ENCODE data around the gene TMEM198. TPM values are rescaled to one million over a fixed set of nuclear protein-coding genes. Genes with fewer than 3 reads are reported as not detected.

TMEM198 gene
- total RNA-seq, 4 donors from 2014 or later = 0.68 to 1.7 (median 1.5) TPM; not detected in 1

DNA sequence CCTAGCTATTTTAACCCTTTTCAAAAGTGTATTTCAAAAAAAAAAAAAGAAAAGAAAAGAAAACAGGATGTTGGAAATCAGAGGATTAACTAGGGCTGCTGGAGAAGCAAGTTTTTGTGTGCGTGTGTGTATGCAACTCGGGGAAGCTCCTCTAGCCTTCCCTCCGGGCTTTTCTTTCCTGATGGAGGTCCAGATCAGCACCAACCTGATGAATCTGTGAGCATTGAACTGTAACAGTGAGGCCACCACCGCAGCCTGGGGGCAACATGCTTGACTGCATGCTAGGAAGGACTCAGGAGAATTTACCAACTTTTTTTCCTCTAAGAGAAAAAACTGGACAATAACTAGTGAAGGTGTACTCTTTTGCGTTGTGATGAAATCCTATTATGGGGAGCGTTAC is 25.2 kb downstream of the TMEM198 start:
- TF ChIP-seq, protein P1, sequence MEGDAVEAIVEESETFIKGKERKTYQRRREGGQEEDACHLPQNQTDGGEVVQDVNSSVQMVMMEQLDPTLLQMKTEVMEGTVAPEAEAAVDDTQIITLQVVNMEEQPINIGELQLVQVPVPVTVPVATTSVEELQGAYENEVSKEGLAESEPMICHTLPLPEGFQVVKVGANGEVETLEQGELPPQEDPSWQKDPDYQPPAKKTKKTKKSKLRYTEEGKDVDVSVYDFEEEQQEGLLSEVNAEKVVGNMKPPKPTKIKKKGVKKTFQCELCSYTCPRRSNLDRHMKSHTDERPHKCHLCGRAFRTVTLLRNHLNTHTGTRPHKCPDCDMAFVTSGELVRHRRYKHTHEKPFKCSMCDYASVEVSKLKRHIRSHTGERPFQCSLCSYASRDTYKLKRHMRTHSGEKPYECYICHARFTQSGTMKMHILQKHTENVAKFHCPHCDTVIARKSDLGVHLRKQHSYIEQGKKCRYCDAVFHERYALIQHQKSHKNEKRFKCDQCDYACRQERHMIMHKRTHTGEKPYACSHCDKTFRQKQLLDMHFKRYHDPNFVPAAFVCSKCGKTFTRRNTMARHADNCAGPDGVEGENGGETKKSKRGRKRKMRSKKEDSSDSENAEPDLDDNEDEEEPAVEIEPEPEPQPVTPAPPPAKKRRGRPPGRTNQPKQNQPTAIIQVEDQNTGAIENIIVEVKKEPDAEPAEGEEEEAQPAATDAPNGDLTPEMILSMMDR (IDR thresholded peaks at IDR 0.05; ENCODE audit: low read depth) = no peak

DNA sequence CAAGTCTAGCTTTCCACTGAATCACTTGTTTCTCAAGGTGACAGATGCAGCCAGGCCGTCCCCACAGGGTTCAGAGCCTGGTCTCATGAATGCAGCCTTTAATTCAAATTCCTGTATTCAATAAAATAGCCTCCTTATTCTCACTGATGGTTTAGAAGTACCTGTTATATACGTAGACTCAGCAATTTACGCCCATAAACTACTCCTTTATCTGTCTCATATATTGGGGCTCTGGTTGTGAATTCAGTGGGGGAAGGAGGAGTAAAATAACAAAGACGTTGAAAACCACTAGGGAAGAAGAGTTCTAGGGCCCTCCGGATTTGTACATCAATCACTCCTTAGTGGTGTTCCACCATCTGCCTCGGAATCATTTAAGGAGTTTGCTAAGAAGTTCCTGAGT is 25.8 kb downstream of the TMEM198 start:
- TF ChIP-seq, protein P1 (IDR thresholded peaks at IDR 0.05; ENCODE audit: low read depth) = no peak

DNA sequence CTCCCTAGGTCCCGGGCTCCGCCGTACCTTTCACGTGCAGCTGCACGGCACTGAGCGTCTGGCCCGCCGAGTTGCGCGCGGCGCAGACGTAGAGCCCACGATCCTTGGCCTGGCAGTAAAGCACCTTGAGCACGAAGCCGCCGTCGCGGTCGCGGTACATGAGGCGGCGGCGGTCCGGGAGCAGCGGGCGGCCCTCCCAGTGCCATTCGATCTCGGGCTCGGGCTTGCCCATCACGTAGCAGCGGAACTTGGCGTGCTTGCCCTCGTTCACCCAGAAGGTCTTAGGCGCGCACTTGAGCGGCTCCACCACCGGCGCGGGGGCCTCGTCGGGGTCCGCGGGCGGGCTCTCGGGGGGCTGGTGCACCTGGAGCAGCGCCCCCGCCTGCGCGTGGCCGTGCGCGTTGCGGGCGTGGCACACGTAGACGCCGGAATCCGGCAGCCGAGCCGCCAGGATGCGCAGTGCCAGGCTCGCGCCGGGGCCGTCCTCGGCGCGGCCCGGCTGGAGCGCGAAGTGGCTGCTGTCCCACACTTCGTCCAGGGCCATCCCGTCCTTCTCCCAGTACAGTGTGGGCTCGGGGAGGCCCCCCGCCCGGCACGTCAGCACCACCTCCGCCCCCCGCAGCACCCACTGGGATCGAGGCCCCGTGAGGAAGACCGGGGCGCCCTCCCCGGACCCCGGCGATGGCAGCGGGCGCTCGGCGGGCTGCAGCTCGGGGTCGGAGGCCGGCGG is 26.5 kb downstream of the TMEM198 start:
- TF ChIP-seq, protein P1 (IDR thresholded peaks at IDR 0.05; ENCODE audit: low read depth) = no peak

DNA sequence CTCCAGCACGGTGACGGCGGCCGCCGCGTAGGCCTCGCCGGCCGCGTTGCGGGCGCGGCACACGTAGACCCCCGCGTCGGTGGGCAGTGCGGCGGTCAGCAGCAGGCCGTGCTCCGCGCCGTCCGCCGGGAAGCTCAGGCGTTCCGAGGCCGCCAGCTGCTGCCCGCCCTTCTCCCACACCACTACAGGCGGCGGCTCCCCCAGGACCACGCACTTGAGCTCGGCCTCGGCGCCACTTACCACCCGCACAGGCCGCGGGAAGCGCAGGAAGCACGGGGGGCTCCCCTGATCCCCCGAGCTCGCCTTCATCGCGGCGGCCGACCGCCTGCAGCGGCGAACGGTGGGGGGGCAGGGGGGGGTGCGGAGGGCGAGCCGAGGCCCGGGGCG is 27.1 kb downstream of the TMEM198 start:
- TF ChIP-seq, protein P1 (IDR thresholded peaks at IDR 0.05; ENCODE audit: low read depth) = no peak

DNA sequence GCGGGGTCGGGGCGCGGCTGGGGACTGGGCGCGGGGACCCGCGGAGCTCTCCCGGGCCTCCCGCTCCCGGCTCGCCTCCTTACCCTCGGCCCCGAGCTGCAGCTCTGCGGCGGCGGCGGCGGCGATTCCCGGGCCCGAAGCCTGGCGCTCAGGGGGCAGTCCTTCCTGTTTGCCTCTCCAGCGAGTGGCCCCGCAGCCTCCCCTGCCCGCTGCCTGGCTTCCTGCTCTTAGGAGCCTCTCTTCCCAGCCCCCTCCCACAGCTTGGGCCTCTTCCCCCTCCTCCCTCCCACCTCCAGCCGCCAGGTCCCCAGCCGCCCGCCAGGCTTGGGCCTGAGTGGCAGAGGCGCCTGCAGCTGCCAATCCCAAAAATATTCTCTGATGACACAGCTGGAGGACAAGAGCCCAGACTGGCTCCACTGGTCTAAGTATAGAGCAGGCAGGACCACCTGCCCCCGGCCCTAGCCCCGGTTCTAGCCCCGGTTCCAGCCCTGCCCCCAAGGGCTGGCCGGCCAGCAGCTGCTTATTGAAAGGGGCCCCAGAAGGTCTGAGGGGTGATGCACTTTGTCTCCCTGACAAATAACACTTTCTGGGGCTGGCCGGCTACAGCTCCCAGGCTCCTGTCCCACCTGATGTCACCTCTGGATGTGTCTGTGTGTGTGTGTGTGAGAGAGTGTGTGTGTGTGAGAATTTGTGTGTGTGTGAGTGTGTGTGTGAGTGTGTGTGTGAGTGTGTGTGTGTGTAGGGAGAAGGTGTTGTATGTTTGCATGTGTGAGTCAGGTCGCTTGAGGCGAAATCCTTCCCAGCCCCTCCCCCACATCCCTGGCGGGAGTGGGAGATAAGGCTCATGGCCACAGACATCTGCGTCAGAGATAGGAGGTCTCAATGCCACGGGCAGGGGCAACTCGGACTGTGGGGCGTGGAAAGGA is 27.7 kb downstream of the TMEM198 start, which contains the start of gene OBSL1:
OBSL1 (minus strand) TSS at position 229 of the 926 bp plus-strand sequence. CDS start 307 bp downstream, outside the sequence.
- TF ChIP-seq, protein P1 (IDR thresholded peaks at IDR 0.05; ENCODE audit: low read depth) = no peak

DNA sequence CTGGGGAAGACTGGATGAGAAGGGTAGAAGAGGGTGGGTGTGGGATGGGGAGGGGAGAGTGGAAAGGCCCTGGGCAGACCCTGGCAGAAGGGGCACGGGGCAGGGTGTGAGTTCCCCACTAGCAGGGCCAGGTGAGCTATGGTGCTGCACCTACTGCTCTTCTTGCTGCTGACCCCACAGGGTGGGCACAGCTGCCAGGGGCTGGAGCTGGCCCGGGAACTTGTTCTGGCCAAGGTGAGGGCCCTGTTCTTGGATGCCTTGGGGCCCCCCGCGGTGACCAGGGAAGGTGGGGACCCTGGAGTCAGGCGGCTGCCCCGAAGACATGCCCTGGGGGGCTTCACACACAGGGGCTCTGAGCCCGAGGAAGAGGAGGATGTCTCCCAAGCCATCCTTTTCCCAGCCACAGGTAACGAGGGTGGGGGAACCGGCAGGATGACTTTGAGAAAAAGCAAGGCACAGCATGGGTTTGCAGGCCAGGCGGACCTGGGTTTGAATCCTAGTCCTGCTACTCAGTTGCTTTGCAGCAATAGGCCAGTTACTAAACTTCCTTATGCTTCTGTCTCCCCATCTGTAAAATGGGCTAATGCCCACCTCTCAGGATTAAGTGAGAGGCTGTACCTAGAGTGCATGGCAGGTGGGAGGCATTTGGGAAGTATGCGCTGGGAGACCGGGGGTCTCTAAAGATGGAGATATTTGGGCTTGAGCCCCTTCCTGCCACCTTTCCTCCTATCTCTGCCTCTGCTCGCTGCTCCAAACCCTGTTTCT is 28.6 kb downstream of the TMEM198 start, which contains the start of gene INHA:
INHA (plus strand) TSS at position 74 of the 765 bp plus-strand sequence; CDS start at position 139, 65 bp downstream.
- TF ChIP-seq, protein P1 (IDR thresholded peaks at IDR 0.05; ENCODE audit: low read depth) = no peak

Data from subcutaneous adipose tissue (tissue), 4 donors.